GM23248 (cell line): ENCODE data around the gene FOXL1. TPM values are rescaled to one million over a fixed set of nuclear protein-coding genes. Genes with fewer than 3 reads are reported as not detected.

Experiments used
- DNase-seq: peaks from one replicate; pipeline ENCODE4 v3.0.0-alpha.2; 2015
- H2AFZ ChIP-seq: fragments of 200-600 bp; sonication (generic); 2 replicates; pipeline ENCODE4 v1.6.1; 2016; ENCODE audit warnings: antibody characterized with exemption
- H3F3A ChIP-seq: fragments of 200-600 bp; sonication (generic); 2 replicates; pipeline ENCODE4 v1.6.1; 2016; ENCODE audit warnings: mild to moderate bottlenecking, antibody characterized with exemption, mixed run types; ENCODE audit not compliant: insufficient read depth
- H3K27ac ChIP-seq: fragments of 200-600 bp; sonication (generic); 2 replicates; pipeline ENCODE4 v1.5.1; 2016; ENCODE audit warnings: mild to moderate bottlenecking
- H3K27me3 ChIP-seq: fragments of 200-600 bp; sonication (generic); replicated peaks from 2 replicates; pipeline ENCODE4 v1.6.1; 2016; ENCODE audit warnings: mild to moderate bottlenecking; ENCODE audit not compliant: insufficient read depth
- H3K36me3 ChIP-seq: fragments of 200-600 bp; sonication (generic); 2 replicates; pipeline ENCODE4 v1.6.1; 2016; ENCODE audit warnings: low read depth, mild to moderate bottlenecking
- H3K4me1 ChIP-seq: fragments of 200-600 bp; sonication (generic); 2 replicates; pipeline ENCODE4 v1.6.1; 2016; ENCODE audit warnings: mild to moderate bottlenecking; ENCODE audit not compliant: insufficient read depth
- H3K4me2 ChIP-seq: fragments of 200-600 bp; sonication (generic); one replicate; pipeline ENCODE4 v1.6.1; 2016; ENCODE audit warnings: mild to moderate bottlenecking; ENCODE audit not compliant: unreplicated experiment
- H3K4me3 ChIP-seq: fragments of 200-600 bp; sonication (generic); 2 replicates; pipeline ENCODE4 v1.5.1; 2016; ENCODE audit warnings: mild to moderate bottlenecking
- H3K79me2 ChIP-seq: fragments of 200-600 bp; sonication (generic); 2 replicates; pipeline ENCODE4 v1.6.1; 2016; ENCODE audit warnings: mild to moderate bottlenecking; ENCODE audit not compliant: insufficient read depth
- H3K9ac ChIP-seq: fragments of 200-600 bp; sonication (generic); 2 replicates; pipeline ENCODE4 v1.6.1; 2016; ENCODE audit warnings: mild to moderate bottlenecking
- H3K9me2 ChIP-seq: fragments of 200-600 bp; sonication (generic); 2 replicates; pipeline ENCODE4 v1.6.1; 2016; ENCODE audit warnings: mixed run types, mild to moderate bottlenecking, moderate library complexity; ENCODE audit not compliant: insufficient read depth
- H3K9me3 ChIP-seq: fragments of 200-600 bp; sonication (generic); one replicate; pipeline ENCODE4 v1.6.1; 2017; ENCODE audit warnings: low read depth
- H4K20me1 ChIP-seq: fragments of 200-600 bp; sonication (generic); 2 replicates; pipeline ENCODE4 v1.6.0; 2016; ENCODE audit not compliant: insufficient read depth
- EZH2 ChIP-seq: fragments of 200-600 bp; sonication (generic); IDR thresholded peaks from 2 replicates; pipeline ENCODE4 v1.6.1; 2018; ENCODE audit warnings: antibody characterized with exemption, mild to moderate bottlenecking; ENCODE audit not compliant: insufficient read depth, poor library complexity, severe bottlenecking
- EZH2phosphoT487 ChIP-seq: fragments of 200-600 bp; sonication (generic); IDR thresholded peaks from 2 replicates; pipeline ENCODE4 v1.6.1; 2018; ENCODE audit warnings: antibody characterized with exemption, moderate library complexity, mild to moderate bottlenecking, low read depth; ENCODE audit not compliant: insufficient read depth
- WGBS, 2 experiments: methylation state at CpG; one replicate each; pipeline ENCODE4 v1.1.6; 2015 to 2017; ENCODE audit warnings: low lambda C conversion rate in 2 of 2, low coverage in 1 of 2; ENCODE audit errors: missing lambda C conversion rate in 2 of 2; 5-methylcytosine and 5-hydroxymethylcytosine counted together
- in situ Hi-C: fragments of 300-500 bp; cut with MboI; formaldehyde crosslinking; loops from 2 replicates; pipeline ENCODE4 v1.15.0; 2020
- polyA plus RNA-seq: library from polyadenylated mRNA; unstranded; fragments of >200 nt; fragmentation: Nextera tagmentation; extraction: Ambion mirVana; gene quantifications from 2 replicates; pipeline ENCODE4 v1.2.1, GENCODE V29; 2016
- total RNA-seq: library from RNA; depleted of rRNA; stranded (reverse); fragments of >200 nt; shearing (Covaris generic); gene quantifications from 2 replicates; pipeline ENCODE4 v1.2.3, GENCODE V29; 2014

The FOXL1 gene
- total and polyA plus RNA-seq, 2 experiments from 2014 or later: 4.9 to 14.5 TPM

- DNase-seq: no peak
- no peak overlapping the region for H3K9ac ChIP-seq
Observed at GRCh38 chr16:86625821-86626220, 47.5 kb downstream of the FOXL1 start.

GRCh38 chr16:86626284-86626683, 47.9 kb downstream of the FOXL1 start:
- no peak overlapping the region for H2AFZ ChIP-seq
- H3K27me3 ChIP-seq: no peaks in the 10 kb centered on the region
- H3K79me2 ChIP-seq: no peaks in the 10 kb centered on the region
- WGBS, 2 experiments: 88% methylated on average over 12 of the region's 12 CpGs
- H3K4me2 ChIP-seq: no peak overlapping the region
- H3K36me3 ChIP-seq: no peaks in the 10 kb centered on the region
- H3K9me3 ChIP-seq: no peaks in the 10 kb centered on the region
- H3K9ac ChIP-seq: no peak overlapping the region
- no peaks in the 10 kb centered on the region for H3F3A ChIP-seq
- H3K4me3 ChIP-seq: no peak overlapping the region
- H3K27ac ChIP-seq: no peak overlapping the region
- peaks cover 5% of the 10 kb centered on the region; the same call in 1 of the 2 replicates for H3K4me1 ChIP-seq
- no peak for DNase-seq
- TF ChIP-seq EZH2phosphoT487: no peak
- TF ChIP-seq EZH2: no peak
- H4K20me1 ChIP-seq: no peaks in the 10 kb centered on the region
- H3K9me2 ChIP-seq: no peaks in the 10 kb centered on the region
- in situ Hi-C loops: no loop called here

More at GRCh38 chr16:86625821-86626220, 47.5 kb downstream of the FOXL1 start:
- Histone ChIP-seq H3K9me2 (no peaks in the 10 kb centered on the region), H3K36me3 (no peaks in the 10 kb centered on the region), H3K9me3 (no peaks in the 10 kb centered on the region), H2AFZ (no peak overlapping the region), H3K4me2 (no peak overlapping the region), H3K27me3 (no peaks in the 10 kb centered on the region), H3K79me2 (no peaks in the 10 kb centered on the region), H4K20me1 (no peaks in the 10 kb centered on the region), H3K4me3 (no peak overlapping the region), H3K27ac (no peak overlapping the region), H3F3A (no peaks in the 10 kb centered on the region), H3K4me1 (0 out of 2 replicates have a peak, but pooled peaks cover under 1% of the 10 kb centered on the region)
- in situ Hi-C loops: no loop called here
- 76 to 79% methylated on average over 7 of the region's 7 CpGs for WGBS, 2 experiments
- TF ChIP-seq EZH2phosphoT487 (no peak), EZH2 (no peak)

DNA sequence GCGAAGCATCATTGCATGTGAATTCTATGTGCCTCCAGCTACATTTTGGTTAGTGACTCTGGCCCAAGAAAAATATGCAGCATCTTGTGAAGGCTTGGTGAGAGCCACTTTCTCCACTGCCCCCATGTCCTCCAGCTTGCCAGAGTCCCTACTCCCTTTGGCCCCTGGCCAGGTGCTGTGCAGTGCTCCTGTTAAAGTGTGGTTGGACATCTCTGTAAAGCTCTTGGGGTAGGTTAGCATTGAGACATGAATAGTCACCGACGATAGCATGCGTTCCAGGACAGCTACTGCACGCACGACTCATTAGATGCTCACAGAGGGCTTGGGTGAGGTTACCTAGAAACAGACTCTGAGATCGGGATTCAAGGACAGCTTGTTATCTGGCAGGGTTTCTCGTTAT, 48.6 kb downstream of the FOXL1 start:
- Histone ChIP-seq H3K27ac (no peak overlapping the region), H4K20me1 (no peaks in the 10 kb centered on the region), H3F3A (peaks cover 4% of the 10 kb centered on the region; the same call in 1 of the 2 replicates), H2AFZ (no peak overlapping the region), H3K27me3 (no peaks in the 10 kb centered on the region), H3K9me3 (no peaks in the 10 kb centered on the region), H3K79me2 (no peaks in the 10 kb centered on the region), H3K4me1 (peaks cover 11% of the 10 kb centered on the region), H3K9ac (no peak overlapping the region), H3K36me3 (no peaks in the 10 kb centered on the region), H3K4me3 (no peak overlapping the region), H3K4me2 (no peak overlapping the region), H3K9me2 (no peaks in the 10 kb centered on the region)
- peak; percentile 25 for DNase-seq
- no peak for TF ChIP-seq EZH2phosphoT487
- no peak for TF ChIP-seq EZH2
- in situ Hi-C loops: no loop called here
- WGBS, 2 experiments: 80 to 84% methylated on average over 8 of the region's 8 CpGs

DNA sequence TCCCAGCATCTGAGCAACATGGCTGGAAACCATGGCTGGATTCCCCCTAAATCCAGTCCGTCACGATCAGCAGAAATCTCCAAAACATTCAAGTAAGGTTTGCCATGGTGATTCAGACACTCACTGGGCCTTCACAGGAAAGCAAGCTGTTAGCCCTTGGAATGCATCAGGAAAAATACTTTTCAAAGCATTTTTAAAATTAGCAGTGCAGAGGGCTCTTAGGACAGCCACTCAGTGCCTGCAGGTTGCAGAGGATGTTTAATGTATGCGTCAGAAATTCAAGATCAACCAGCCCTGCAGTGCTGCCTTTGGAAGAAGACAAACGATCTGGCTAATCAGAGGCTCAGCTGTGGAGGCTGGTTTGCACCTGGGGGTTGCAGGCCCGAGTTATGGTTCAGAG, 50.3 kb downstream of the FOXL1 start:
- no peak for DNase-seq
- no peak overlapping the region for H3K9ac ChIP-seq
- WGBS, 2 experiments: 66 to 71% methylated on average over 5 of the region's 5 CpGs
- in situ Hi-C loops: no loop called here
- peaks cover 7% of the 10 kb centered on the region; the same call in 1 of the 2 replicates for H3F3A ChIP-seq
- no peaks in the 10 kb centered on the region for H4K20me1 ChIP-seq
- H3K27me3 ChIP-seq: no peaks in the 10 kb centered on the region
- peaks cover 16% of the 10 kb centered on the region for H3K4me1 ChIP-seq
- H3K4me2 ChIP-seq: no peak overlapping the region
- no peak overlapping the region for H2AFZ ChIP-seq
- H3K9me2 ChIP-seq: no peaks in the 10 kb centered on the region
- H3K9me3 ChIP-seq: no peaks in the 10 kb centered on the region
- H3K79me2 ChIP-seq: no peaks in the 10 kb centered on the region
- H3K4me3 ChIP-seq: no peak overlapping the region
- no peak overlapping the region for H3K27ac ChIP-seq
- TF ChIP-seq EZH2phosphoT487: no peak
- no peak for TF ChIP-seq EZH2
- H3K36me3 ChIP-seq: no peaks in the 10 kb centered on the region

- Histone ChIP-seq H3K36me3 (no peaks in the 10 kb centered on the region), H3K9me3 (no peaks in the 10 kb centered on the region), H3K27me3 (no peaks in the 10 kb centered on the region), H3K9ac (no peak overlapping the region), H3K27ac (no peak overlapping the region), H3K4me1 (peaks cover 23% of the 10 kb centered on the region), H2AFZ (no peak overlapping the region), H3K9me2 (no peaks in the 10 kb centered on the region), H3F3A (peaks cover 17% of the 10 kb centered on the region), H3K4me3 (no peak overlapping the region), H3K4me2 (no peak overlapping the region), H3K79me2 (no peaks in the 10 kb centered on the region), H4K20me1 (no peaks in the 10 kb centered on the region)
- WGBS, 2 experiments: 79 to 84% methylated on average over 13 of the region's 13 CpGs
- peak; percentile 36 for DNase-seq
- in situ Hi-C loops: no loop called here
- no peak for TF ChIP-seq EZH2
- TF ChIP-seq EZH2phosphoT487: no peak
Observed at GRCh38 chr16:86630471-86630870, 52.1 kb downstream of the FOXL1 start.
